ENCODE measurements around the gene MSRB3.

DNA sequence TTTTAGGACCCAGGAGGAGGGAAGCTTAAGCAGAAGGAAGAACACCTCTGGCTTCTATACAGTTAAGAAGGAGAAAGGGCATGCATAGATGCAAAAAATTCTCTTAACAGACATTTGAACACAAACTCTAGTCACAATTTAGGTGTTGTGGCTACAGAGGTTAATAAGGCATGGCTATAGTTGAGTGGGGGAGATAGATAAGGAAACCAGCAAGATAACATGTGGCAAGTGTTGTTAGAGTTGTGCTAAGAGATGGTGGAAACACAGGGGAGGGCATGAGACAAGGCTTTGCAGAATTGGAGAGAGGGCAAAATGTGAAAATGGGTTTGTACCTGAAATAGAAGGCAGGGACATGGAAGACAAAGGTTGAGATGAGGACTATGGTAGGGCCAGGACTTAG, 88.9 kb downstream of the MSRB3 start:
- TF ChIP-seq, protein P1, sequence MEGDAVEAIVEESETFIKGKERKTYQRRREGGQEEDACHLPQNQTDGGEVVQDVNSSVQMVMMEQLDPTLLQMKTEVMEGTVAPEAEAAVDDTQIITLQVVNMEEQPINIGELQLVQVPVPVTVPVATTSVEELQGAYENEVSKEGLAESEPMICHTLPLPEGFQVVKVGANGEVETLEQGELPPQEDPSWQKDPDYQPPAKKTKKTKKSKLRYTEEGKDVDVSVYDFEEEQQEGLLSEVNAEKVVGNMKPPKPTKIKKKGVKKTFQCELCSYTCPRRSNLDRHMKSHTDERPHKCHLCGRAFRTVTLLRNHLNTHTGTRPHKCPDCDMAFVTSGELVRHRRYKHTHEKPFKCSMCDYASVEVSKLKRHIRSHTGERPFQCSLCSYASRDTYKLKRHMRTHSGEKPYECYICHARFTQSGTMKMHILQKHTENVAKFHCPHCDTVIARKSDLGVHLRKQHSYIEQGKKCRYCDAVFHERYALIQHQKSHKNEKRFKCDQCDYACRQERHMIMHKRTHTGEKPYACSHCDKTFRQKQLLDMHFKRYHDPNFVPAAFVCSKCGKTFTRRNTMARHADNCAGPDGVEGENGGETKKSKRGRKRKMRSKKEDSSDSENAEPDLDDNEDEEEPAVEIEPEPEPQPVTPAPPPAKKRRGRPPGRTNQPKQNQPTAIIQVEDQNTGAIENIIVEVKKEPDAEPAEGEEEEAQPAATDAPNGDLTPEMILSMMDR (IDR thresholded peaks at IDR 0.05), result no peak
- TF ChIP-seq POLR2AphosphoS5 (IDR thresholded peaks at IDR 0.05) (no peak), POLR2A (IDR thresholded peaks at IDR 0.05) (no peak), EP300 (IDR thresholded peaks at IDR 0.05) (no peak)
